Stimulated activated effector memory CD8-positive, alpha-beta T cell treated with anti-CD3 and anti-CD28 coated beads, Interleukin-12 subunit alpha, Interleukin-12 subunit beta, amount 100 ng/mL, for 72 hours (primary cell): ENCODE measurements around the gene LYL1.

Source experiments
- ATAC-seq: fragments of 150-1000 bp; cut with Tn5 transposase; 2 replicates; pipeline ENCODE4 v1.10.0; 2021
- DNase-seq, 2 donors: peaks; one replicate each; pipeline ENCODE4 v3.0.0; 2021 to 2022; ENCODE audit warnings: low spot score in 2 of 2
- H3K27ac Mint-ChIP-seq: one replicate; pipeline ENCODE4 v1.8.0; 2022; ENCODE audit warnings: mild to moderate bottlenecking, mixed read lengths
- H3K36me3 Mint-ChIP-seq: one replicate; pipeline ENCODE4 v1.8.0; 2022; ENCODE audit warnings: mild to moderate bottlenecking, mixed read lengths
- H3K4me1 Mint-ChIP-seq: one replicate; pipeline ENCODE4 v1.8.0; 2022; ENCODE audit warnings: mixed read lengths
- H3K4me3 Mint-ChIP-seq: one replicate; pipeline ENCODE4 v1.8.0; 2022; ENCODE audit warnings: mild to moderate bottlenecking, mixed read lengths
- H3K9me3 Mint-ChIP-seq: one replicate; pipeline ENCODE4 v1.8.0; 2022; ENCODE audit warnings: mixed read lengths

Gene LYL1

GRCh38 chr19:13082192-13083007 is 20.3 kb downstream of the LYL1 start:
- Mint-ChIP-seq H3K27ac (peak overlapping the region; percentile 65), H3K36me3 (no peaks in the 10 kb centered on the region), H3K9me3 (no peaks in the 10 kb centered on the region), H3K4me1 (no peaks in the 10 kb centered on the region), H3K4me3 (no peak overlapping the region)
- DNase-seq, result no peak
- ATAC-seq, result no peak

- H3K4me3 Mint-ChIP-seq, result no peak overlapping the region
- no peaks in the 10 kb centered on the region for H3K4me1 Mint-ChIP-seq
- DNase-seq (no peak), ATAC-seq (no peak)
- no peaks in the 10 kb centered on the region for H3K9me3 Mint-ChIP-seq
- no peaks in the 10 kb centered on the region for H3K36me3 Mint-ChIP-seq
- no peak overlapping the region for H3K27ac Mint-ChIP-seq
Measured at GRCh38 chr19:13079542-13079986, 23.1 kb downstream of the LYL1 start.

GRCh38 chr19:13078897-13079541 is 23.6 kb downstream of the LYL1 start:
- H3K9me3 Mint-ChIP-seq, result no peaks in the 10 kb centered on the region
- ATAC-seq, result no peak
- H3K4me1 Mint-ChIP-seq, result no peaks in the 10 kb centered on the region
- H3K27ac Mint-ChIP-seq, result peak overlapping the region; percentile 64
- no peaks in the 10 kb centered on the region for H3K36me3 Mint-ChIP-seq
- no peak overlapping the region for H3K4me3 Mint-ChIP-seq
- DNase-seq, result no peak

GRCh38 chr19:13078381-13078780 is 24.3 kb downstream of the LYL1 start:
- no peak overlapping the region for H3K27ac Mint-ChIP-seq
- no peaks in the 10 kb centered on the region for H3K4me1 Mint-ChIP-seq
- ATAC-seq, result no peak
- H3K9me3 Mint-ChIP-seq, result no peaks in the 10 kb centered on the region
- H3K4me3 Mint-ChIP-seq, result no peak overlapping the region
- no peak for DNase-seq
- no peaks in the 10 kb centered on the region for H3K36me3 Mint-ChIP-seq

- H3K36me3 Mint-ChIP-seq, result no peaks in the 10 kb centered on the region
- H3K27ac Mint-ChIP-seq, result no peak overlapping the region
- ATAC-seq (no peak), DNase-seq (no peak)
- no peak overlapping the region for H3K4me3 Mint-ChIP-seq
- H3K4me1 Mint-ChIP-seq, result no peaks in the 10 kb centered on the region
- no peaks in the 10 kb centered on the region for H3K9me3 Mint-ChIP-seq
Measured at GRCh38 chr19:13077240-13077639, 25.4 kb downstream of the LYL1 start.

GRCh38 chr19:13076787-13077186 is 25.9 kb downstream of the LYL1 start:
- Mint-ChIP-seq H3K4me3 (no peak overlapping the region), H3K27ac (no peak overlapping the region), H3K4me1 (no peaks in the 10 kb centered on the region), H3K9me3 (no peaks in the 10 kb centered on the region), H3K36me3 (no peaks in the 10 kb centered on the region)
- no peak for DNase-seq
- no peak for ATAC-seq

GRCh38 chr19:13076320-13076719 is 26.3 kb downstream of the LYL1 start:
- DNase-seq, result no peak
- Mint-ChIP-seq H3K9me3 (no peaks in the 10 kb centered on the region), H3K4me3 (no peak overlapping the region), H3K4me1 (no peaks in the 10 kb centered on the region), H3K36me3 (no peaks in the 10 kb centered on the region), H3K27ac (no peak overlapping the region)
- ATAC-seq, result no peak

- H3K4me1 Mint-ChIP-seq, result no peaks in the 10 kb centered on the region
- no peak overlapping the region for H3K27ac Mint-ChIP-seq
- DNase-seq (no peak), ATAC-seq (no peak)
- no peaks in the 10 kb centered on the region for H3K9me3 Mint-ChIP-seq
- H3K36me3 Mint-ChIP-seq, result no peaks in the 10 kb centered on the region
- H3K4me3 Mint-ChIP-seq, result no peak overlapping the region
Measured at GRCh38 chr19:13074378-13074777, 28.3 kb downstream of the LYL1 start.

- Mint-ChIP-seq H3K36me3 (no peaks in the 10 kb centered on the region), H3K27ac (no peak overlapping the region), H3K9me3 (no peaks in the 10 kb centered on the region), H3K4me1 (no peaks in the 10 kb centered on the region), H3K4me3 (no peak overlapping the region)
- DNase-seq (no peak), ATAC-seq (no peak)
Measured at GRCh38 chr19:13073263-13073662, 29.4 kb downstream of the LYL1 start.

- H3K27ac Mint-ChIP-seq, result no peak overlapping the region
- H3K4me1 Mint-ChIP-seq, result no peaks in the 10 kb centered on the region
- no peaks in the 10 kb centered on the region for H3K36me3 Mint-ChIP-seq
- no peak overlapping the region for H3K4me3 Mint-ChIP-seq
- DNase-seq (no peak), ATAC-seq (no peak)
- no peaks in the 10 kb centered on the region for H3K9me3 Mint-ChIP-seq
Measured at GRCh38 chr19:13072188-13072908, 30.3 kb downstream of the LYL1 start.

- no peaks in the 10 kb centered on the region for H3K4me1 Mint-ChIP-seq
- ATAC-seq, result no peak
Measured at GRCh38 chr19:13071444-13072187, 31.0 kb downstream of the LYL1 start.

GRCh38 chr19:13070425-13071140 is 32.1 kb downstream of the LYL1 start:
- no peaks in the 10 kb centered on the region for H3K9me3 Mint-ChIP-seq
- ATAC-seq, result no peak
- no peak for DNase-seq
- H3K27ac Mint-ChIP-seq, result no peak overlapping the region
- no peak overlapping the region for H3K4me3 Mint-ChIP-seq
- no peaks in the 10 kb centered on the region for H3K36me3 Mint-ChIP-seq
- no peaks in the 10 kb centered on the region for H3K4me1 Mint-ChIP-seq

More at GRCh38 chr19:13071444-13072187, 31.0 kb downstream of the LYL1 start:
- Mint-ChIP-seq H3K36me3 (no peaks in the 10 kb centered on the region), H3K4me3 (no peak overlapping the region), H3K27ac (no peak overlapping the region), H3K9me3 (no peaks in the 10 kb centered on the region)
- no peak for DNase-seq

- H3K9me3 Mint-ChIP-seq, result no peaks in the 10 kb centered on the region
- DNase-seq (no peak), ATAC-seq (no peak)
- no peak overlapping the region for H3K4me3 Mint-ChIP-seq
- H3K36me3 Mint-ChIP-seq, result no peaks in the 10 kb centered on the region
- no peak overlapping the region for H3K27ac Mint-ChIP-seq
- H3K4me1 Mint-ChIP-seq, result no peaks in the 10 kb centered on the region
Measured at GRCh38 chr19:13069415-13070359, 33.0 kb downstream of the LYL1 start.
